Cardiac muscle cell (in vitro differentiated cells and primary cell): ENCODE data around the gene AXDND1. TPM values are rescaled to one million over a fixed set of nuclear protein-coding genes. Genes with fewer than 3 reads are reported as not detected.

ENCODE experiments used
- DNase-seq, 2 donors: peaks; one replicate each; pipeline versions ENCODE4 v3.0.0 to v3.0.0-alpha.2; 2010 to 2017; ENCODE audit warnings: low read depth in 1 of 2, low spot score in 1 of 2
- H3K27ac ChIP-seq: fragments of 200-600 bp; sonication (generic); 2 replicates; pipeline ENCODE4 v1.5.1; 2016
- H3K27me3 ChIP-seq: fragments of 200-600 bp; sonication (generic); 2 replicates; pipeline ENCODE4 v1.6.0; 2016; ENCODE audit warnings: control low read depth
- H3K36me3 ChIP-seq: fragments of 200-600 bp; sonication (generic); 2 replicates; pipeline ENCODE4 v1.5.1; 2016; ENCODE audit warnings: control low read depth
- H3K4me1 ChIP-seq: fragments of 200-600 bp; sonication (generic); 2 replicates; pipeline ENCODE4 v1.8.1; 2017; ENCODE audit warnings: low read depth, mild to moderate bottlenecking, mixed run types
- H3K4me3 ChIP-seq: fragments of 200-600 bp; sonication (generic); 2 replicates; pipeline ENCODE4 v1.5.1; 2016; ENCODE audit warnings: mild to moderate bottlenecking
- H3K9me3 ChIP-seq: fragments of 200-600 bp; sonication (generic); 2 replicates; pipeline ENCODE4 v1.5.1; 2017; ENCODE audit warnings: low read depth, mild to moderate bottlenecking, control low read depth
- polyA plus RNA-seq: library from polyadenylated mRNA; unstranded; fragments of >200 nt; fragmentation: Nextera tagmentation; extraction: Ambion mirVana; gene quantifications from 2 replicates; pipeline ENCODE4 v1.2.1, GENCODE V29; 2016
- total RNA-seq: library from RNA; depleted of rRNA; stranded (reverse); fragments of >200 nt; gene quantifications from 2 replicates; pipeline ENCODE4 v1.2.3, GENCODE V29; 2016
- TF ChIP-seq, protein P1 (sequence below): IDR thresholded peaks from 2 replicates; pipeline ENCODE4 v1.5.1; 2012; ENCODE audit warnings: low read depth, mild to moderate bottlenecking, low read length

The AXDND1 gene
- total RNA-seq (0.54 TPM in 1 of 2 replicates, not detected in the other), polyA plus RNA-seq (0.70 and 0.87 TPM in 2 replicates)

- H3K36me3 ChIP-seq, result no peaks in the 10 kb centered on the region
- TF ChIP-seq, protein P1, sequence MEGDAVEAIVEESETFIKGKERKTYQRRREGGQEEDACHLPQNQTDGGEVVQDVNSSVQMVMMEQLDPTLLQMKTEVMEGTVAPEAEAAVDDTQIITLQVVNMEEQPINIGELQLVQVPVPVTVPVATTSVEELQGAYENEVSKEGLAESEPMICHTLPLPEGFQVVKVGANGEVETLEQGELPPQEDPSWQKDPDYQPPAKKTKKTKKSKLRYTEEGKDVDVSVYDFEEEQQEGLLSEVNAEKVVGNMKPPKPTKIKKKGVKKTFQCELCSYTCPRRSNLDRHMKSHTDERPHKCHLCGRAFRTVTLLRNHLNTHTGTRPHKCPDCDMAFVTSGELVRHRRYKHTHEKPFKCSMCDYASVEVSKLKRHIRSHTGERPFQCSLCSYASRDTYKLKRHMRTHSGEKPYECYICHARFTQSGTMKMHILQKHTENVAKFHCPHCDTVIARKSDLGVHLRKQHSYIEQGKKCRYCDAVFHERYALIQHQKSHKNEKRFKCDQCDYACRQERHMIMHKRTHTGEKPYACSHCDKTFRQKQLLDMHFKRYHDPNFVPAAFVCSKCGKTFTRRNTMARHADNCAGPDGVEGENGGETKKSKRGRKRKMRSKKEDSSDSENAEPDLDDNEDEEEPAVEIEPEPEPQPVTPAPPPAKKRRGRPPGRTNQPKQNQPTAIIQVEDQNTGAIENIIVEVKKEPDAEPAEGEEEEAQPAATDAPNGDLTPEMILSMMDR, result no peak
- no peaks in the 10 kb centered on the region for H3K4me1 ChIP-seq
- H3K4me3 ChIP-seq, result peak within 1 kb of the TSS; percentile 53
- H3K27ac ChIP-seq, result peak within 1 kb of the TSS; percentile 83
- H3K27me3 ChIP-seq, result no peaks in the 10 kb centered on the region
- peak; percentile 82 to 92 for DNase-seq
- no peaks in the 10 kb centered on the region for H3K9me3 ChIP-seq
Measured at GRCh38 chr1:179365342-179366092, at the start of gene AXDND1. AXDND1 (plus strand) TSS chr1:179365971; CDS start chr1:179366510, 539 bp downstream.

DNA sequence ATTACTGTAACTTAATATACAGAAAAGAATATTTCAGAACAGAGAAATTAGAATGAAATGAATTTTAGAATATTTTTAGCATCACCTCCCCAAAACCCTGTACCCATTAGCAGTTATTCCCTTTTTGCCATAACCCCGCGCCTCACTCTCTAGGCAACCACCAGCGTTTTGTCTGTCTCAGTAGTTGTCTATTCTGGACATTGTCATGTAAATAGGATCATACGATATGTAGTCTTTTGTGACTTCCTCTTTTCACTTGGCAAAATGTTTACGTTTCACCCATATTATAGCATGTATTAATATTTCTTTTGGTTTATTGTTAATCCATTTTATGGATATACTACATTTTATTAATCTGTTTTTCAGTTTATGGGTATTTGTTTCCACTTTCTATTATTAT is 47.3 kb upstream of the AXDND1 start:
- TF ChIP-seq, protein P1, result no peak
- no peak overlapping the region for H3K27ac ChIP-seq
- H3K4me3 ChIP-seq, result no peak overlapping the region
- no peaks in the 10 kb centered on the region for H3K36me3 ChIP-seq
- H3K27me3 ChIP-seq, result no peaks in the 10 kb centered on the region
- H3K9me3 ChIP-seq, result no peaks in the 10 kb centered on the region
- H3K4me1 ChIP-seq, result peaks cover 15% of the 10 kb centered on the region
- DNase-seq, result no peak

- no peak for DNase-seq
- Histone ChIP-seq H3K27me3 (no peaks in the 10 kb centered on the region), H3K27ac (peak overlapping the region; percentile 39), H3K9me3 (no peaks in the 10 kb centered on the region), H3K36me3 (no peaks in the 10 kb centered on the region), H3K4me3 (no peak overlapping the region), H3K4me1 (peaks cover 17% of the 10 kb centered on the region)
- TF ChIP-seq, protein P1, result no peak
Measured at GRCh38 chr1:179321533-179322216, 44.1 kb upstream of the AXDND1 start.

GRCh38 chr1:179322557-179322956 is 43.2 kb upstream of the AXDND1 start:
- no peaks in the 10 kb centered on the region for H3K36me3 ChIP-seq

DNA sequence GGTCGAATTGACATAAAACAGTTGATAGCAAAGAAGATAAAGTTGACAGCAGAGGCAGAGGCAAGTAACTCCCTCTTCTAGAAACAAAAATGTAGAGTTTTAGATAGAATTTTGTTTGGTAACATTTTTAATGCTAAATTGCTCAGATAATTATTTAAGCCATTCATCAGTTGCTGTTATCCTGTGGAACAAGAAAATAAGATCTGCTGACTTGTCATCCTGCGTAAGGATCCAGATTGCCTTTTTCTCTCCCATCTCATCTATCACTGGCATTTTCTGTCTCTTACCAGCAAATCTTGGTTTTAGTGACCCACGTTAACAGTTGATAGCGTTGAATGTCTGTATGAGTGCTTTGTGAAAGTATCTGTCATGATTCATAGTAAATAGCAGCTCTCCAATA is 42.3 kb upstream of the AXDND1 start:
- Histone ChIP-seq H3K27me3 (no peaks in the 10 kb centered on the region), H3K4me3 (no peak overlapping the region), H3K27ac (peak overlapping the region; percentile 40), H3K36me3 (no peaks in the 10 kb centered on the region), H3K4me1 (peaks cover 17% of the 10 kb centered on the region), H3K9me3 (no peaks in the 10 kb centered on the region)
- TF ChIP-seq, protein P1, result no peak
- no peak for DNase-seq

More at GRCh38 chr1:179322557-179322956, 43.2 kb upstream of the AXDND1 start:
- H3K4me1 ChIP-seq, result peaks cover 17% of the 10 kb centered on the region
- no peaks in the 10 kb centered on the region for H3K27me3 ChIP-seq
- peak in 1 of 2 donors; percentile 50 for DNase-seq
- H3K9me3 ChIP-seq, result no peaks in the 10 kb centered on the region
- H3K4me3 ChIP-seq, result no peak overlapping the region
- TF ChIP-seq, protein P1, result no peak
- H3K27ac ChIP-seq, result peak overlapping the region; percentile 39
